ENCODE data around the gene PYCR2.
"Not testable (repeated sequence)": the region's sequence is repeated elsewhere in the genome, so short reads cannot be mapped to it uniquely, and the experiment has no call there.

PYCR2 gene

GRCh38 chr1:225923692-225924555 lies at the start of gene PYCR2:
TSS of gene PYCR2 (minus strand) at chr1:225924250. CDS start at chr1:225924110, 140 bp downstream.
- DNase-seq, result peak; percentile 96

GRCh38 chr1:225973158-225973557 lies 49.1 kb upstream of the PYCR2 start:
- no peak for DNase-seq

GRCh38 chr1:225972344-225973152 lies 48.5 kb upstream of the PYCR2 start:
- DNase-seq, result no peak

- not testable (repeated sequence) for DNase-seq
These were observed 46.6 kb upstream of the PYCR2 start for GRCh38 chr1:225970592-225971157.

GRCh38 chr1:225969751-225970150 lies 45.7 kb upstream of the PYCR2 start:
- DNase-seq, result not testable (repeated sequence)

- DNase-seq, result no peak
These were observed 41.2 kb upstream of the PYCR2 start for GRCh38 chr1:225965231-225965630.

- no peak for DNase-seq
These were observed 39.9 kb upstream of the PYCR2 start for GRCh38 chr1:225963735-225964530.

- DNase-seq, result peak; percentile 60
These were observed 38.5 kb upstream of the PYCR2 start for GRCh38 chr1:225962440-225962975.

GRCh38 chr1:225961659-225962439 lies 37.8 kb upstream of the PYCR2 start:
- no peak for DNase-seq

GRCh38 chr1:225958041-225958440 lies 34.0 kb upstream of the PYCR2 start:
- no peak for DNase-seq

GRCh38 chr1:225954753-225955152 lies 30.7 kb upstream of the PYCR2 start:
- no peak for DNase-seq

- no peak for DNase-seq
These were observed 29.3 kb upstream of the PYCR2 start for GRCh38 chr1:225953315-225953714.

GRCh38 chr1:225950905-225951497 lies 27.0 kb upstream of the PYCR2 start:
- DNase-seq, result no peak

GRCh38 chr1:225949041-225949440 lies 25.0 kb upstream of the PYCR2 start:
- no peak for DNase-seq

GRCh38 chr1:225946803-225947202 lies 22.8 kb upstream of the PYCR2 start:
- no peak for DNase-seq

GRCh38 chr1:225946082-225946620 lies 22.1 kb upstream of the PYCR2 start:
- DNase-seq, result no peak

- DNase-seq, result no peak
These were observed 21.5 kb upstream of the PYCR2 start for GRCh38 chr1:225945564-225945963.

- no peak for DNase-seq
These were observed 20.9 kb upstream of the PYCR2 start for GRCh38 chr1:225944951-225945350.

GRCh38 chr1:225944387-225944786 lies 20.3 kb upstream of the PYCR2 start:
- DNase-seq, result no peak

- DNase-seq, result no peak
These were observed 19.5 kb upstream of the PYCR2 start for GRCh38 chr1:225943582-225943981.

GRCh38 chr1:225942574-225942973 lies 18.5 kb upstream of the PYCR2 start:
- no peak for DNase-seq
